GM12878 (cell line): Measurements from ENCODE around the gene SOX12. TPM values are rescaled to one million over a fixed set of nuclear protein-coding genes. Genes with fewer than 3 reads are reported as not detected.

Experiments used
- ATAC-seq: fragments of 200-7000 bp; cut with Tn5 transposase; 3 replicates; pipeline ENCODE4 v1.9.1; 2020; ENCODE audit warnings: mild to moderate bottlenecking, moderate library complexity
- BruUV-seq: library from RNA; stranded (reverse); fragments of 400-500 nt; replicated peaks from 2 replicates; lab custom pipeline; 2021; lab: Mats Ljungman, UMichigan
- CTCF ChIA-PET: fragments of 300-600 bp; sonication (Branson Sonifier 250); formaldehyde crosslinking; extraction: SDS; loops from one replicate; lab custom pipeline; 2021; ENCODE audit warnings: inconsistent platforms; lab: Yijun Ruan, JAX
- POLR2A ChIA-PET: fragments of 350-600 bp; formaldehyde crosslinking; extraction: SDS; loops from one replicate; lab custom pipeline; 2021; ENCODE audit warnings: inconsistent platforms; lab: Charles Lee
- RAD21 ChIA-PET: fragments of 300-600 bp; sonication (Branson Sonifier 250); formaldehyde crosslinking; loops from one replicate; lab custom pipeline; 2023; ENCODE audit warnings: antibody characterized with exemption; ENCODE audit not compliant: unreplicated experiment; lab: Charles Lee
- SMC1A ChIA-PET: fragments of 300-600 bp; sonication (Branson Sonifier 250); formaldehyde crosslinking; loops from one replicate; lab custom pipeline; 2023; ENCODE audit not compliant: unreplicated experiment, uncharacterized antibody; lab: Charles Lee
- DNase-seq: peaks from one replicate; pipeline ENCODE4 v3.0.0-alpha.2; 2011; ENCODE audit warnings: low read depth, low spot score
- FAIRE-seq: peaks from 3 replicates; lab custom pipeline; 2011; peaks lifted over from hg19 to GRCh38; lab: Jason Lieb, UNC
- H2AFZ ChIP-seq: 2 replicates; pipeline ENCODE4 v1.6.0; 2011; ENCODE audit warnings: low read depth, low read length, control low read depth; ENCODE audit not compliant: control insufficient read depth
- H3K27ac ChIP-seq: 2 replicates; pipeline ENCODE4 v1.5.1; 2011; ENCODE audit warnings: control low read depth; ENCODE audit not compliant: control insufficient read depth, insufficient read depth
- H3K27me3 ChIP-seq, 2 experiments: replicated peaks in 1 of 2; 2 replicates each; pipeline versions ENCODE4 v1.6.0 to v1.6.1; 2011; ENCODE audit warnings: low read length in 1 of 2; ENCODE audit not compliant: control insufficient read depth in 2 of 2, insufficient read depth in 2 of 2
- H3K36me3 ChIP-seq, 2 experiments: 2 replicates each; pipeline ENCODE4 v1.5.1; 2011; ENCODE audit warnings: low read length in 1 of 2; ENCODE audit not compliant: control insufficient read depth in 2 of 2, insufficient read depth in 2 of 2
- H3K4me1 ChIP-seq: 2 replicates; pipeline ENCODE4 v1.6.1; 2011; ENCODE audit warnings: mild to moderate bottlenecking, low read length, moderate library complexity, mixed read lengths; ENCODE audit not compliant: control insufficient read depth, insufficient read depth
- H3K4me2 ChIP-seq: 2 replicates; pipeline ENCODE4 v1.6.0; 2011; ENCODE audit warnings: control low read depth; ENCODE audit not compliant: control insufficient read depth, insufficient read depth
- H3K4me3 ChIP-seq: fragments of 200-600 bp; sonication (generic); 2 replicates; pipeline ENCODE4 v1.5.1; 2016
- H3K79me2 ChIP-seq: 2 replicates; pipeline ENCODE4 v1.6.0; 2011; ENCODE audit warnings: low read length; ENCODE audit not compliant: control insufficient read depth, insufficient read depth
- H3K9ac ChIP-seq: 2 replicates; pipeline ENCODE4 v1.8.0; 2011; ENCODE audit warnings: low read length, control low read depth, mixed read lengths; ENCODE audit not compliant: control insufficient read depth, insufficient read depth
- H3K9me3 ChIP-seq: replicated peaks from 3 replicates; pipeline ENCODE4 v1.5.1; 2011; ENCODE audit warnings: mild to moderate bottlenecking, low read length; ENCODE audit not compliant: control insufficient read depth, insufficient read depth
- H4K20me1 ChIP-seq: 2 replicates; pipeline ENCODE4 v1.6.0; 2011; ENCODE audit not compliant: control insufficient read depth, insufficient read depth
- CREB1 ChIP-seq: IDR thresholded peaks from 2 replicates; pipeline ENCODE4 v1.6.1; 2012; ENCODE audit warnings: low read depth, mild to moderate bottlenecking, inconsistent platforms
- IKZF1 ChIP-seq: fragments of 450-650 bp; conservative IDR thresholded peaks from 2 replicates; pipeline ENCODE4 v1.6.1; 2017; ENCODE audit warnings: antibody characterized with exemption, mild to moderate bottlenecking
- IRF4 ChIP-seq: IDR thresholded peaks from 2 replicates; pipeline ENCODE4 v1.6.1; 2011; ENCODE audit warnings: low read depth, low read length
- IRF5 ChIP-seq: fragments of 450-650 bp; IDR thresholded peaks from 2 replicates; pipeline ENCODE4 v1.6.1; 2017; ENCODE audit warnings: borderline replicate concordance
- KLF5 ChIP-seq: fragments of 450-650 bp; IDR thresholded peaks from 2 replicates; pipeline ENCODE4 v1.6.1; 2014; ENCODE audit warnings: mild to moderate bottlenecking; ENCODE audit not compliant: partially characterized antibody
- RELA ChIP-seq: fragments of 450-650 bp; IDR thresholded peaks from 2 replicates; pipeline ENCODE4 v1.8.0; 2014; ENCODE audit warnings: borderline replicate concordance; ENCODE audit not compliant: partially characterized antibody
- SP1 ChIP-seq: IDR thresholded peaks from one replicate; pipeline ENCODE4 v1.6.1; 2011; ENCODE audit warnings: low read depth, low read length
- whole genome bisulfite sequencing: methylation state at CpG from one replicate; pipeline ENCODE4 v1.1.6; 2016; ENCODE audit warnings: low lambda C conversion rate; ENCODE audit not compliant: insufficient replicate concordance, insufficient coverage; ENCODE audit errors: missing lambda C conversion rate; 5-methylcytosine and 5-hydroxymethylcytosine counted together
- in situ Hi-C: fragments of 300-500 bp; cut with MboI; formaldehyde crosslinking; loops from 9 replicates; pipeline ENCODE4 v1.14.3; 2018; ENCODE audit warnings: mixed read lengths
- intact Hi-C: fragments of 100-400 bp; cut with micrococcal nuclease; formaldehyde crosslinking; loops from one replicate; pipeline ENCODE4 v1.14.2; 2022; ENCODE audit not compliant: unreplicated experiment
- polyA plus RNA-seq, 11 experiments: library from polyadenylated mRNA; depleted of rRNA in 4 of 11; unstranded in 6 of 11; stranded (reverse) in 5 of 11; fragments of >200 nt; fragmentation: Nextera tagmentation in 4 of 11; fragmentation: Illumina TruSeq in 1 of 11; extraction: Ambion mirVana in 4 of 11; extraction: Trizol in 1 of 11; gene quantifications; 1 replicate in 1 of 11; 2 replicates in 10 of 11; pipeline versions ENCODE4 v1.2.1 to v1.2.3, GENCODE V29; 2011 to 2016; ENCODE audit warnings: inconsistent platforms in 2 of 11, missing spikeins in 2 of 11, low read depth in 1 of 11
- total RNA-seq, 4 experiments: library from RNA; depleted of rRNA in 3 of 4; stranded (reverse); fragments of >200 nt in 3 of 4; fragmentation: Illumina TruSeq in 1 of 4; extraction: Trizol in 1 of 4; gene quantifications; 2 replicates each; pipeline versions ENCODE4 v1.2.1 to v1.2.3, GENCODE V29; 2013 to 2021

SOX12 gene
- total and polyA plus RNA-seq, 10 of the 15 experiments (the other 5 are each of a cell fraction or from before 2014, with no cell fraction given), result 0.50 to 17.9 (median 1.4) TPM

- TF ChIP-seq IRF4 (no peak), RELA (no peak), KLF5 (no peak), CREB1 (no peak), IRF5 (no peak), SP1 (no peak)
Observed at GRCh38 chr20:276620-277495, 48.5 kb upstream of the SOX12 start (continued).

- SMC1A ChIA-PET, result interaction anchor here (1.2 kb wide), 1 partner anchor 9 kb away, joined by 3 read pairs; no protein-coding TSS in a partner anchor
- DNase-seq, result no peak
- H3K9ac ChIP-seq, result no peak overlapping the region
Observed at GRCh38 chr20:277496-277781, 47.9 kb upstream of the SOX12 start.

More at GRCh38 chr20:277496-277781, 47.9 kb upstream of the SOX12 start:
- no peak for ATAC-seq
- no peak for FAIRE-seq
- Histone ChIP-seq H3K36me3 (peaks cover 2 to 3% of the 10 kb centered on the region in 2 experiments; a peak in 3 of 4 replicates), H3K27me3 (no peaks in the 10 kb centered on the region), H3K79me2 (no peaks in the 10 kb centered on the region), H3K9me3 (no peaks in the 10 kb centered on the region)
- ChIA-PET RAD21 (no interaction called here), CTCF (interaction anchor here (0.8 kb wide), 1 partner anchor 19 kb away, joined by 3 read pairs; no protein-coding TSS in a partner anchor), POLR2A (no interaction called here)
- no TSS peak for BruUV-seq
- intact Hi-C loops, result no loop called here
- 100% methylated on average over 3 of the region's 3 CpGs for WGBS
- TF ChIP-seq RELA, result no peak
- TF ChIP-seq IKZF1, result no peak
- TF ChIP-seq, all 136 proteins: peak for 0
- no peaks in the 10 kb centered on the region for H3K4me1 ChIP-seq
- no peaks in the 10 kb centered on the region for H4K20me1 ChIP-seq
- no peak overlapping the region for H3K4me3 ChIP-seq
- no peak overlapping the region for H2AFZ ChIP-seq
- H3K4me2 ChIP-seq, result no peak overlapping the region
- H3K27ac ChIP-seq, result no peak overlapping the region
- in situ Hi-C loops, result no loop called here
